ENCODE results near the gene ADRA2B.

ADRA2B gene

DNA sequence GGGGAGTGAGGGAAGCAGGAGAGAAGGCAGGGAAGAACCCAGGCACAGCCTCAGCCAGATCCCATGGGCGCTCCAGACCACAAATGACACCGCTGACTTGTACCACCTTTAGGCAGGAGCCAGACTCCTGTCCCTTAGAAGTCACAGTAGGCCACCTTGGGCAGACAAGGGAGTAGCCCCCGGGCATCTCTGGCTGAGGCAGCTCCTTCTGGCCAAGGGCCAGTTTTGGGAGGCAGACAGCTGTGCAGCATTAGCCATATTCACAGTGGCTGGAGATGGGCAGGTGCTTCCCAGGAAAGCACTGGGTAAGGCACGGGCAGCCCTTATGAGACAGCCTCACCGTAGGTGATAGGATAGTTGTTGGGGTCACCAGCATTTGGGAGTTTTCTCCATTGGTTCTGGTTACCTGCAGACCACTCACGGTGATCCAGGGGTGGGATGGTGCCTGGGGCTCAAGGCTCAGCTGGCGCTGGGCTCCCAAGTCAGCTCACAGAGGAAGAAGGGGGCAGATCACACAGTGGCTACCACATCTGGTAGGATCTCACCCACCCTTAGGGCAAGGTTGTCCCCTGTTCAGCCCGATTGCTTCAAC, 19.9 kb upstream of the ADRA2B start:
- DNase-seq = peak; percentile 19 to 23

DNA sequence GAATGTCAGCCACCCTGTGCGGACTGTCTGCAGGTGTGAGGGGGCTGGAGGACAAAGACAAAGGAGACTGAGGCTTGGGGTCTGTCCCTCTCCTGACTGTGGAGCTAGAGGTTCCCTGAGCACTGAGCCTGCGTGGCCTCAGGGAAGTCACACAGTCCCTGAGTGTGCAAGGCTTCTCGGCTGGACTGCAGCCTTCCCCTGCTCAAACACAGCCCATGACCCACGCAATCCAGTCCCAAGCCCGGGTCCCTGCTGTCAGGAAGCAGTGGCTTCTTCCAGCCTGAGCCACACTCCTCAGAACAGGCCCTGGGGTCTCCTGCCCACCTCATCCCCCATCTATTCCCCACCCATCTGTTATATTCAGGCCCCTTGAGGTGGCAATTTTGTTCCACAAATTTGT, 19.2 kb upstream of the ADRA2B start:
- no peak for DNase-seq

DNA sequence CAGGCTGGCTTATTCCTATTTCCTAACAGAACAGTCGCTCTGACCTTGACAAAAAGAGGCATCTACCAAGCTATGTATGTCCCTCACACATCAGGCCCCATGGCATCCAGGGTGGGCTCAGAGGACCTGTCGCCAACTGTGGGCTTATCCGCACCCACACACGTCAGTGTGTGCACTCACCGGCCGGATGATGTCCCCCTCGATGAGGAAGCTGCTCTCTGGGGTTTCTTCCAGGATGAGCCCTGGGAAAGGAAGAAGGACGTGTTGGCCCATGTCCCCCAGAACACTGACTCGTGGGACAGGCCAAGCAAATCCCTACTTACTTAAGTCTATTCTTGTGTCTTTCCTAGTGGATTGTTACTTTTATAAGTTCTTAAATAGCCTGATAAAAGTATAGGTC, 18.8 kb upstream of the ADRA2B start:
- DNase-seq = no peak

DNA sequence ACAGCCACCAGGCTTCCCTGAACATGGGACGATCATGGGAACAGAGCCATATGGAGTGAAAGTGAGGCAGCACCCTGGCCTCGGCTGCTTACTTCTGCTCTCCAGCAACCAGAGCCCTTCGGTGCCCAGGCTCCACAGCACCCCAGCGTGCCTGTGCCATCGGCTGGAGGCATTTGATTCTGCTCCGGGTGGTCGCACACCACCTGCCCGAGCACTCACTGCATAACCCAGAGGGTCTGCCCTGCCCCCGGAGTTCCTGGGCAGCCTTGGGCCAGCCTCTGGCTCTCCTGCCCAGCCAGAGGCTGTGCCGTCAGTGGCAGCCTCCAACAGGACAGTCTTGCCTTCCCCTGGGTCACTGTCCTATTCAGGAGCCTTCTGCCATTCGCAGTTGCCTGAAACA, 18.1 kb upstream of the ADRA2B start:
- DNase-seq = no peak

DNA sequence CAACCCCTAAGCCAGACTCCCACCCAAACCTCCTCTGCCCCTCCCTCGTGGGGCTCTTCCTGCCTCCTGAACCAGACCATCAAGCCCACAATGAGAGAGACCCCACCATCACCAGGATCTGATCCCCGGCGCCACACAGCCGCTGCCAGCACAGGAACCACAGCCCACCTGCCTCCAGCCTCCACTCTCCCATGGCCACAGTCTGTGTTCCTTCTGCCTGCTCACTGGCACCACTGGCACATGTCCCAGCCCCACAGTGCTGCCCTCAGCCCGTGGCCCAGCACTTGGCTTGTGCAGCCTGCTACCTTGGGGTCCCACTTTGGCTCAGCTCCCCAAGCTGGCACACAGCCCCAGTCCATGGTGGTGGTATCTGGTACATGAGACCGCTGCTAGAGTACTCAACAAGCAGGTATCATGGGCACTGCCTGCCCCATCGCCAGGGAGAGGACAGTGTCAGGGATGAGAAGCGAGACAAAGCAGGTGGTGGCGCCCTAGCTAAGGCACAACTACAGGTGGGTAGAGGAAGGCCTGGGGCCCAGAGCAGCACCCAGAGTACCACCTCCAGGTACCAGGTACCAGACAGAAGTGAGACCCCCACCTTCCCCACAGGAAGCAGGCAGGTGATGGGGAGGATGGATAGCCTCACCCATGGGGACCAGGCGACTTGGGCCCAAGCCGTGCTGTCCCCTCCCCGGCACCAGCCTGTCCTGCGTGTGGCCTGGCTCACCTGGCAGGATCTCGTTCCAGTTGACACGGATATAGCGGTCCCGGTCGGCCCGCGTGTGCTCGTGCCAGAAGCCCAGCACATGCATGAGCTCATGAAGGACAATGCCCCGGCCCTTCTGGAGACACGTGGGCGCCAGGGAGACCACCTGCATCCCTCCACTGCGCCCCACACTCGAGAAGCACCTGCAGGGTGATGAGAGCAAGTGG, 15.7 kb upstream of the ADRA2B start:
- no peak for DNase-seq

DNA sequence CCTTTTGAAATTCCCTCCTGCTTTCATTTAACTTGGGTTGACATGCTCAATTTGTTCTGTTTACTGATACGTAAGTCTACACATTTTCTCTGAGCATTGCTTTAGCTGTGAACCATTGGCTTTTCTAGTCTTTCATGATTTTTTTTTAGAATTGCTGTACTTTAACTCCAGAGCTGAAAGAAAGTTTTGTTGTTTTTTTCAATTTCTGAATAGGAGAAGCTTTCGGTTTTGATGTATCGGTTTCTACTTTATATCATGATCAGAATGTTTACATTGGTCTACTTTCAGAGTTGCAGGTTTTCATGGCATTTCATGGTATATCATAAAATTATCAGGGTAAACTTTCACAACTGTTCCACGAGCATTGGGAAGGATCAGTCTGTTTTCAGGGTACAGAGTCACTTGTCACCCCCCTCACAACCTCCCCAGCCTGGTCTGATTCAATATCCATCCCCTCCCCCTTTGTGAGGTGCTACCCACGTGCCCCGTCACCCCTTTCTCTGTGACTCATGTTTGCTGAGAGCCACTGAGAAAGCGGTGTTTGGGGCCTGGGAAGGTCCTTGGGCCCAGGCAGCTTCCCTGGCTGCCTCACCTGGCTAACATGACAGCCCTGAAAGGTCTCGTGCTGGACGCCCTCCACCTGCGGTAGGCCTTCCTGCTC, 14.9 kb upstream of the ADRA2B start:
- DNase-seq = no peak

DNA sequence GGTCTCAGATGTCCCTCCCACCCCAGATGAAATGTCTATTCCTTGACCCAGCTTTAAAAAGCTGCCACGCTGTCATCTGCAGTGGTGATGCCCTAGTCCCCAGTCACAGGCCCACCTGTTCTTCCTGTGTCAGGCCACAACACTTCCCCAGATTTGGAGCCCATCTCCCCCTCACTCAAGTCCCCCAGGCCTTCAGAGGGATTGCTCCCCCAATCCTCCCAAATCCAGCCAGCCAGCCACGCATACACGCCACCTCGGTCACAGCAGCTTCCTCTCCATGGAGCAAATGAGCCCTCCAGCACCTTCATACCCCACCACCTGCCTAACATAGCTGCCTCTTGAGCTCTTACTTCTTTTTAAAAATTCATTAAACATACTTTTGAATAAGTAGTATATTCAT, 14.1 kb upstream of the ADRA2B start:
- no peak for DNase-seq

DNA sequence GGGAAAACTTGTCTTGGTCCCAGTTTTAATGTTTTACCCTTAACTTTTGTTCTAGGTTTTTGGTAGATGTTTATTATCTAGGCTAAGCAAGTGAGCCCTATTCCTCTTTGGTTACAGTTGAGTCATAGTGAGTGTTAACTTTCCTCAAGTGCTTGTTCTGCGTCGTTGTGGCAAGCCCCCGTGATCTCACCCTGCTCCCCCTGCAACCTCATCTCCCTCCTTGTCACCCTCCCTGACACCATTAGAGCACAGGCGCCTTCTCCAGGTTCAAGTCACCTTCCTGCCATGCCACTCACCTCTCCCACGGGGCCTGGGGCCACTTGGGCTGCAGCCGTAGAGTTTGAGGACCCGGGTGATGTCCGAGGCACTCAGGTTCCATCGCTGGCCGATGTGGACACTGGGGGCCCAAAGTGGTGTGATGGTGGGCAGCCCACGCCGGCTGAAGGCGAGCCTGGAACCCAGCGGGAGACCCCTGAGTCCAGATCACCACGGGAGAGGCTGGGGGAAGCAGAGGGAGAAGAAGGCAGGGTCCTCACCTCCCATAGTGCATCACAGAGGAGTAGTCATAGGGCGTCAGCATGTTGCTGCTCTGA, 13.3 kb upstream of the ADRA2B start:
- no peak for DNase-seq

DNA sequence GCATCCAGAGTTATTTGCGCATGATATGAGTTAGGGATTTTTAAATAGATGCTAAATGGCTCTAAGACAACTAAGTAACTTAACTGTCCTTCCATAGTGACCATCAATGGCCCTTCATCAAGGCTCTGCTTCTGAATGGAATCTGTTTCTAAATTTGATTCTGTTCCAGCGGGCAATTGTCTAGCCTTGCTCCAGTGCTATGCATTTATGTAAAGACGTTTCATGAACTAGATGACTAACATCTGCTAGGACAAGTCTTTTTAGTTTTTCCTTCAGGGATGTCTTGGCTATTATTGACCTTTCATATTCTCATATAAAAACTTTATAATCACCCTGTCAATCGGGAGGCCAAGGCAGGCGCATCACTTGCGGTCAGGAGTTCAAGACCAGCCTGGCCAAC, 12.1 kb upstream of the ADRA2B start:
- DNase-seq = no peak

DNA sequence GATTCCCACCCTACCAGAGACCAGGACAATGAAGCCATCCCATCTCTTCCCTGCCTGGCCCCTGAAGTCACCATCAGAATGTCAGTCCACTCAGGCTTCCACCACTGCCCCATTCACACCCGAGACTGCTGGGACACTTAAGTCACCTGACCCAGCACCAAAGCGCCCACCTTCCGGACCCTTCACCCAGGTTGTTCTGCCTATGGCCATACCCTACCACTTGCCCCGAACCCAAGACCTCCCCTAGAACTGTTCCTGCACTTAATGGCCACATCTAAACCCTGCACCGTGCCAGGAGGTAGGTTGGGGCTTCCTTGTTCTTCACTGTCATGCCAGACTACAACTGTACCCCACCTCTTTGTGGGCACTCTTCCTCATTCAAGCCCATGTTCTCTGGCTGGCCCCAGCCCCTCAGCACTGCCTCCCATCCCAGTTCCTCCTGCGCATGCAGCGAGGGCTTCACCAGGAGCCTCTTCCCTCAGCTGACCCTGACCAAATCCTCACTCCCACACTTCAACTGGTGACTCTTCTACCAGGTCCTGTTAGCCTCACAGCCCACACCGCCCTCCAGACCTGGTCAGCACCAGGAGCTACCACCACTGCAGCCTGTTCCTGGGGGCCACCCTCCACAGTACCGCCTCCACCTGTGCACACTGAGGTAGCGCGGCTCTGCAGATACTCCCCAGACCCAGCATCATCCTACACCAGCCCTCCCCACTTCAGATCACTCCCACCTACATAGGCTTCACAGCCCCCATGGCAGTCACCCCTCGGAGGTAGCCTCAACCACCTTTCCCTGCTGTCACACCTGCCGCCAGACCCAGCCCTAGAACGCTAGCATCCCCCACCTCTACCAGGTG, 8.3 kb upstream of the ADRA2B start:
- DNase-seq = no peak

DNA sequence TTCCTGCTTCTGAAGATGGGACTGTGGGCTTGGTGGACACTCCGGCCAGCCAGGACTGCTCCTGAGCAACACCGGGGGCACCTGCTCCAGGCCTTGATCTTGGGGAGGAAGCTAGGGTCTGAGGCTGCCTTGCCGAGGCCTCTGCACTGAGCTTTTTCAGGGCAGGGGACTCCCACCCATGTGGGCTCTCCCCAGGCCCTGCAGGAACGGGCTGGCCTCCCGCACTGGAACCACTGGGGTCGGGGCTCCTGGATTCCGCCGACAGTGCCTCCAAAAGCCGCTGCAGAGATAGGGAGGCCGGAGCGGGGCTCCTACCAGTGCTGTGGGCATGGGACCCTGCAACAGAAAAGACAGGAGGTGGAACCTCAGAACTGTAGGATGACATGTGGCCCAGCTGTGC, 7.6 kb upstream of the ADRA2B start:
- DNase-seq = no peak

DNA sequence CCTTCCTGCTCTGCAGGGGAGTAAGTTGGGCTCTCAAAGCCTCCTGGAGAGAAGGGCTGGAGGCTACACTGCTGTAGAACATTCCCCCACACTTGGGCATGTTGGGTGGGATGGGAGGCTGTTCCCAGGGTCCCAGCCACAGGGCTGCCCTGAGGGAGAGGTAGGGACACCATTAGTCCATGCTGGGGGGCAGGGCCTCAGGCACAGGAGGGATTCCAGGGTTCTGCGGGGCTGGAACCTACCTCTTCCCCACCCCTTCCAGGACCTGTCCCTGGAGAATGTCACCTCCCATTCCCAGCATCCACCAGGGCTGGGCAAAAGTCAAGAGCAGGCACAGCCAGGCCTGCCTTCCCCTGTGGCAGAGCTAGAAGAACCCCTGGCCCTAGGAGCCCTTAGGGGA, 6.9 kb upstream of the ADRA2B start:
- no peak for DNase-seq

DNA sequence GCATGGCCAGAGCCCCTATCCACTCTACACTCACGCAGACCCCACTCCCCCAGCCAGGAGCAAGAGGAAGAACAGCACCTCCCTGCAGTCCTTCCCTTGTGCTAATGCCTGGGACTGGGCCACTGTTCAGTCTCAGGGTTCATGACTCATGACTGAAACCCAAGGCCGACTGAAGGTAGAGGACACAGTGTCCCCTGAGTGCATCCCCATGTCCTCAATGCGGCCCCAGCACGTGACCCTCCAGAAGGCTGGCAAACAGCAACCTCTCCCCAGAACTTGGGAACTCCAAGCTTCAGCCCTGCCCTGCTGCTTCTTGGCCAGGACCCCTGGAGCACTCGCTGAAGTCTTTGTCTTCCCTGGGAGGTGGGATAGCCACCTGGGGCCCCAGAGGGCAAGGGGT, 6.0 kb upstream of the ADRA2B start:
- DNase-seq = no peak

DNA sequence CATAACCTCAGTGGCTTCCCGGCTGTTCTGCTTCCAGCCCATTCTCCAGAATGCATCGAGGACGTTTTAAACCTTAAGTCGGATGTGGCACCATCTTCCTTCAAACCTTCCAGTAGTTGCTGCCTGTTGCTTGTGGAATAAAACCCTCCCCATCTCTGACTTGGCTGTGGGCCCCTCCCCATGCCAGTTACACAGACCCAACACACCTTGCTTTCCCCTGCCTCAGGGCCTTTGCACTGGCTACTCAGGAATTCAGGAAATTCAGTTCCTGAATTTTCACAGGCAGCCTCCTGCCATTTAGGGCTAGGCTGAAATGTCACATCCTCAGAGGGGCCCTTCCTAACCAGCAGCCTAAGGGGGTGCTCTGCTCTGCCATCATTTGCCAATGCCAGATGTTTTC, 5.0 kb upstream of the ADRA2B start:
- DNase-seq = no peak

DNA sequence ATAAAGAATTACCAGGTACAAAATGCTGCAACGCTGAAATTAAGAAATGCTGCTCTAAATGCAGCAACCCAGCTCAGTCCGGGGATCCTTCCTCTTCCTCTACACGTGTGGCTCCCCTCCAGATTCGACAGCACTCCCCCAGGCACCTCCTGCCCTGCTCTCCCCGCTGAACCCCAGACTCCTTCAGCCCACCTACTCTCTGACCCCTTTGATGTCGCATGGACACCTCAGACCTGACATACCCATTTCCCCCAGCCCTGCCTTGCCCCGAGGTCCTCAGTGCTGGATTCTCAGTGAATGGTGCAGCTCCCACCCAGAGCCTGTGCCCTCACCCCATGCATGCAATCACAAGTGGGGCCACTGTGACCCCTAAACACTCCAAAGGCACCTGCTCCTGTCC, 4.6 kb upstream of the ADRA2B start:
- no peak for DNase-seq

DNA sequence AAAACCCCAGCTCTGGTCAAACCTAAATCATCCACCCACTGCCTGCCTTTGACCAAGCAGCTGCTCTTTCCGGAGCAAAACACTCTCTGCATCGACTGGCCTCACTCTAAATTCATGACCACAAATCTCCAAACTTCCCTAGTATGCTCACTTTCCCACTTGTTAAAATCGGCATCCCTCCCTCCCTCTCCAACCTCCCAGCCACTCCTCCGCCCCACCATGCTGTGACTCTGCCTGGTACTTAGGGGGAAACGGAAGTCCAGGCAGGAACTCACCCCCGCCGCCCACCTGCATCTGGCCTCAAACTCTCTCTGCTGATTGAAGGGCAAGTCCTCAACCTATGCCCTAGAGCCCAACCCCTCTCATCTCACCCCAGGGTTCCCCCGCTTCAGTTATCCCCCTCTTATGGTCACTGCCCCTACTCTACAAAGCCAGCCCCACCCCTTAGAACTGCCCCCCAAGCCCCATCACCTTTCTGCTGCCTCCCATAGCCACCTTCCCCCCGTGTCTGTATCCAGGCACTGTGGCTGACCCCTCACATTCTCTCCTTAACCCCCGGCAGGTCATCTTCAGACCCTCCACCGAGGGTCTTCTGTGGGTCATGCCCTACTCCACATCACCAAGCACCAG, 3.8 kb upstream of the ADRA2B start:
- DNase-seq = no peak

DNA sequence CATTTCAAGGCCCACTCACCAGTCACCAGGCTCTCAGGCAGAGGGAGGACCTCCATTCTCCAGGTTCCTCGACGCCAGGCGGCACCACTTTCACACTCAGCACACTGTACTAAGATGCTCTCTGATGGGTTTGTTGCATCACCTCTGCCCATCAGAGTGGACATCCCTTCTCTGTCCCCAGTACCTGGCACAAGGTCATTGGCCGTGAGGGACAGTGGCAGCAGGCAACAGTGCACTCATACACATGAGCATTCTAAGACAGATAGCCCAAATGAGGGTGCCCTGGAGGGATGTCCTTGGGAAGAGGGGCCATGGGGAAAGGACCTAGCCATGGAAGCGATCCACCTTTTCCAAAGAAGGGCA, 3.0 kb upstream of the ADRA2B start:
- no peak for DNase-seq

DNA sequence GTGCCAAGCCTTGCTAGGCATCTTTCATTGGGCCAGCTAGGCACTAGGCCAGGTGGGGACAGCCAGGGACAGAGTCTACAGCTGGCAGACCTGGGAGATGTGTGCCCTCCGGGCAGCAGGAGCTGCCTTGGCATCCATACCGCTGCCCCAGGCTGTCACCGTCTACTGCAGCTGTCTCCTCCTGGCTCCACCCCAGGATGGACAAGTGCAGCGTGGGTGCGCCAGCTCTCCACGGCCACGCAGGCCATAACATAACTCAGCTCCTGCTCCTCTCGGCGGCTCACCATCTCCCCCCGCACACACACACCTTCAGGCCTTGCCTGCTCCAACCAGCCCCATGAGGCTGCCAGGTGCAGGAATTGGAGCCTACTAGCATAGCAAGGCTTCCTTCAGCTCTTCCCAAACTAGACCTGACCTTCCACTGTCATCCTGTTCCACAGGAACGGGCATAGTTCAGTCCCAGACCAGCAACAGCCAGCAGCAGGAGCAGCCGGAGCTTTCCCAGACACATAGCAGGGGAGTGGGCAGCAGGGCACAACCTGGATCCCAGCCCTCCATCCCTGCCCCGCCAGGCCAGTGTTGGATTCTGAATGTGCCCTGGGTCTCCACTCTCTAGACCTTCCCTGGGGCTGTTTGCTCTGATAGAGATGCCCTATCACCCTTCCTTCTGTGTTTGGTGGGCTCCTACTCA, 2.5 kb upstream of the ADRA2B start:
- DNase-seq = no peak

DNA sequence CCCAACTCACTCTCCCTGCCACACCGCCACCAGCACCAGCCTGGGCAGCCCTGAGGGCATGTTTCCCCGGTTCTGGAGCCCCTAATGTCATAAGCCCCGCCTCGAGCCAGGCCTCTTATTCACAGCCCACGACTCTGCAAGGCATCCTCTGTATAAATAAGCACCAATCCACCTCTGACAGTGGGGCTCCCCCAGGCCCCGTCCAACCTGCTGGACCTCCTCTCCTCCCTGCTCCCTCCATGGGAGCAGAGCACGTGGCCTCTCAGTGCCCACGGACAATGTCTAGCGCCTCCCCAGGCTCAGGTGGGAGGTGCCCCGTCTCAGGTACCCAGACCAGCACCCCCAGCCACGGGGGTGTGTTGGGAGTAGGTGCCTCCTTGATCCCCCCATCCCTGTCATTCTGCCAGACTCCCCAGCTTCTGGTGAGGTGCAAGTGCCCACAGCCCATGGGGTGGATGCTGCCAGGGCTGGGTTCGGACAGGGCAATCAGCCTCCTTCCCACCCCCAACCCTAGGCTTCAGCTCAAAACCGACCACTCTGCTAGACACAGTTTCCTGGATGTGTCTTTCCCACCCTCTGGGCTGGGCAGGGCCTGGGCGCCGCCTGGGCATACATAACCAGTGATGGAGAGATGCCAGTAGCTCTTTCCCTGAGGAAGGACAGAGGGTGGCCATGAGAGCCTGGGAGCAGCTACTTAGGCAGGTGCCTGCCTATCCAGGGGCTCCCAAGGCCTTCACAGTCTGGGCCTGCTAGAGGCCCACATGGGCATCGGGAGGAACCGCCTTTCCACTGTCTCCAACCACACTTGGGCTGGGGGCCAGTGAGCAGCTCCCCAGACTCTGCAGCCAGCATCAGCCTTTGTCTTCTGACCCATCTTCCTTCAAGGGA, 1.6 kb upstream of the ADRA2B start:
- DNase-seq = no peak

DNA sequence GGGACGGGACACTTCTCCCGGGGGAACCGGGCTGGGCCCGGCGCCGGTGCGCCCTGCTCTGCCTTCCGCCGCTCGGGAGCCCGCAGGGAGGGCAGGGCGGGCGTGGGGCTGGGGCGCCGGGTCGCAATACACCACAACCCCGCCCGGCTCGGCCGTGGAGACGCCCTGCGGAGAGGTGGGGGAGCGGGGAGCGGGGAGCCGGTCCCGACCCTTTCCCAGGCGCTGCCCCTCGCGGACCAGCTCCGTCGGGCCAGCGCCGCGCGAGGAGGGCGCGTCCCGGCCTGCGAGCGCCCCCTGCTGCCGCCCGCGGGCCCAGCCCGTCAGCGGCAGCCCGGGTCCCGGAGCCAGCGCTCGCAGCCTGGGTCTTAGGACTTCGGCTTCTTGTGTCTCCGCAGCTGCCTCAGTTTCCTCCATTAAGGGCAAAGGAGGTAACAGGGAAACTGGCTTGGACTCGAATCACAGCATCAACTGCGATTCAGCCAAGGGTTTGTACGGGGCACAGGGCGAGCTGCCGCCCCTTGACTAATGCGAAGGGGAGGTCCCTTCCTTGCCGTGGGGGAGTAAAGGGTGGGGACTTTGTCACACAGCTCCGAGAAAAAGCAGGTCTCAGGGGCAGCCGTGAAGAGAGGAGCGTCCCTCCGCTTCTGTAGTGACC, 635 bp upstream of the ADRA2B start:
- no peak for DNase-seq
